Endothelial cell (in vitro differentiated cells): Measurements from ENCODE around the gene HIVEP1. TPM values are rescaled to one million over a fixed set of nuclear protein-coding genes. Genes with fewer than 3 reads are reported as not detected.

ENCODE experiments used
- DNase-seq: peaks from one replicate; pipeline ENCODE4 v3.0.0; 2021; ENCODE audit warnings: low spot score
- H3K27ac Mint-ChIP-seq: one replicate; pipeline ENCODE4 v1.8.0; 2021; ENCODE audit warnings: mixed read lengths, inconsistent platforms; ENCODE audit not compliant: unreplicated experiment
- H3K27me3 Mint-ChIP-seq: one replicate; pipeline ENCODE4 v1.8.0; 2021; ENCODE audit warnings: mild to moderate bottlenecking, moderate library complexity, mixed read lengths, inconsistent platforms; ENCODE audit not compliant: unreplicated experiment
- H3K36me3 Mint-ChIP-seq: one replicate; pipeline ENCODE4 v1.8.0; 2021; ENCODE audit warnings: mild to moderate bottlenecking, low read depth, mixed read lengths, inconsistent platforms; ENCODE audit not compliant: unreplicated experiment
- H3K4me1 Mint-ChIP-seq: one replicate; pipeline ENCODE4 v1.8.0; 2021; ENCODE audit warnings: mild to moderate bottlenecking, mixed read lengths, inconsistent platforms; ENCODE audit not compliant: unreplicated experiment
- H3K4me3 Mint-ChIP-seq: one replicate; pipeline ENCODE4 v1.8.0; 2021; ENCODE audit warnings: mild to moderate bottlenecking, mixed read lengths, inconsistent platforms; ENCODE audit not compliant: unreplicated experiment
- H3K9me3 Mint-ChIP-seq: one replicate; pipeline ENCODE4 v1.8.0; 2021; ENCODE audit warnings: mixed read lengths, inconsistent platforms; ENCODE audit not compliant: unreplicated experiment
- CTCF ChIP-seq: fragments of 200-600 bp; sonication (generic); IDR thresholded peaks from one replicate; pipeline ENCODE4 v1.5.0; 2021; ENCODE audit warnings: antibody characterized with exemption; ENCODE audit not compliant: unreplicated experiment
- total RNA-seq: library from RNA; stranded (reverse); fragmentation: NEBNext Ultra II Directional; extraction: Animal tissue kit (Norgen Biotek cat#: 25700); gene quantifications from one replicate; pipeline ENCODE4 v1.2.1, GENCODE V29; 2021; ENCODE audit not compliant: unreplicated experiment

HIVEP1 gene
- total RNA-seq, 1 donor from 2014 or later = 19.0 TPM

DNA sequence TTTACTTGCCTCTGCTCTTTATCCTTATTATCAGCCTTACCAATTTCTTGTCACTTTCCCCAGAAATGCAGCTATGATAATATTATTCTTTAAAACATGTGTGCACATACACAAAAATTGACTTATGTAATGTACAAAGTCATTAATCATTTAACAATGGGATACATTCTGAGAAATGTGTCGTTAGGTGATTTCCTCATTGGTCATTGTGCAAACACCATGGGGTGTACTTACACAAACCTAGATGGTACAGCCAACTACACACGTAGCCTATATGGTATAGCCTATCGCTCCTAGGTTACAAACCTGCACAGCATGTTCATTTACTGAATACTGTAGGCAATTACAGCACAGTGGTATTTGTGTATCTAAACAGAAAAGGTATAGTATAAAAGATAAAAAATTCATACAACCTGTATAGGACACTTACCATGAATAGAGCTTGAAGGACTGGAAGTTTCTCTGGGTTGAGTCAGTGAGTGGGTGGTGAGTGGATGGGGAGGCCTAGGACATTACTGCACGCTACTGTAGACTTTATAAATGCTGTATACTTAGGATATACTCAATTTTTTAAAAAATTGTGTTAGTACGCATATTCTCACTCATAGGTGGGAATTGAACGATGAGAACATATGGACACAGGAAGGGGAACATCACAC, 56.9 kb downstream of the HIVEP1 start:
- TF ChIP-seq CTCF = no peak

DNA sequence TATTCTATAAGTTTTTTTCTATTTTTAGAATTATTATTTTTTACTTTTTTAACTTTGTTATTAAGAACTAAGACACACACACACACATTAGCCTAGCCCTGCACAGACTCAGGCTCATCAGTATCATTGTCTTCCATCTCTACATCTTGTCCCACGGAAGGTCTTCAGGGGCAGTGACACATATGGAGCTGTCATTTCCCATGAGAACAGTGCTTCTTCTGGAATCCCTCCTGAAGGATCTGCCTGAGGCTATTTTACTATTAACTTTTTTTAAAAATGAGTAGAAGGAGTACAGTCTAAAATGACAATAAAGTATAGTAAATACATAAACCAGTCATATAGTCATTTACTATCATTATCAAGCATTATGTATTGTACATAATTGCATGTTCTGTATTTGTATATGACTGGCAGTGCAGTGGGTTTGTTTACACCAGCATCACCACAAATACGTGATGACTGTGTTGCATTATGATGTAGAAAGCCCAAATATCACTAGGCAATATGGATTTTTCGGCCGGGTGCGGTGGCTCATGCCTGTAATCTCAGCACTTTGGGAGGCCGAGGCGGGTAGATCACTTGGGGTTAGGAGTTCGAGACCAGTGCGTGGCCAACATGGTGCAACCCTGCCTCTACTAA, 57.9 kb downstream of the HIVEP1 start:
- Mint-ChIP-seq H3K36me3 (no peaks in the 10 kb centered on the region), H3K4me3 (no peak overlapping the region), H3K9me3 (no peaks in the 10 kb centered on the region), H3K27ac (no peak overlapping the region), H3K4me1 (peaks cover 31% of the 10 kb centered on the region), H3K27me3 (no peaks in the 10 kb centered on the region)
- no peak for DNase-seq
- TF ChIP-seq CTCF = no peak

More for the DNA sequence above, 56.9 kb downstream of the HIVEP1 start:
- Mint-ChIP-seq H3K27me3 (no peaks in the 10 kb centered on the region), H3K4me3 (no peak overlapping the region), H3K27ac (no peak overlapping the region), H3K9me3 (no peaks in the 10 kb centered on the region), H3K36me3 (no peaks in the 10 kb centered on the region), H3K4me1 (peaks cover 31% of the 10 kb centered on the region)
- no peak for DNase-seq

DNA sequence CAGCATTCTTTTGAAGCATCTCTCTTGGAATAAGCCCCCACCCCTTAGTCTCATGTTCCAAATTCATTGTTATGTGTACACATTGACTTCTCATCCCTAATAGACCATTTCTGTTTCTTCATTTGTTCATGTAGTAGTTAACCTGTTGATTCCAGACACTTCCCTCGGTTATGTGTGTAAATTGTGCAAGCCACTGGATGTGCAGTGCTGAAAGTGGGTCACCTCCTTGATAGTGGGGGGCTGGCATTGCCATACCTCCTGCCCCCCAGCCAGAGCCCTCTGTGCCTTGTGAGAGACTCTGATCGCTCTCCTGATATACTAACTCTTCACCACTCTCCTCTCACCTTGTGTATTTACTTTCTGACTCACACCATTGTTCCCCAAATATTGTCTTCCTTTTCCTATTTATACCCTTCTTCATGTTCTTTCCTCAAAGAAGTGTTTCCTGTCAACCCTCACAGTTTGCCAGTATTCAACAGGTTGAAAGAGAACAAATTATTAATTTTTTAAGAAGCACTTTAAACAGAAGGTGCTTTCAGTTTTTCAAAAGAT, 59.0 kb downstream of the HIVEP1 start:
- Mint-ChIP-seq H3K27me3 (no peaks in the 10 kb centered on the region), H3K9me3 (no peaks in the 10 kb centered on the region), H3K27ac (peak overlapping the region; percentile 90), H3K36me3 (no peaks in the 10 kb centered on the region), H3K4me1 (peaks cover 27% of the 10 kb centered on the region), H3K4me3 (peak overlapping the region; percentile 10)
- DNase-seq = no peak
- TF ChIP-seq CTCF = no peak

GRCh38 chr6:12075067-12075563, 63.0 kb downstream of the HIVEP1 start:
- Mint-ChIP-seq H3K9me3 (no peaks in the 10 kb centered on the region), H3K4me1 (peaks cover 22% of the 10 kb centered on the region), H3K27me3 (no peaks in the 10 kb centered on the region), H3K4me3 (no peak overlapping the region), H3K27ac (no peak overlapping the region), H3K36me3 (no peaks in the 10 kb centered on the region)
- TF ChIP-seq CTCF = peak; percentile 15
- no peak for DNase-seq
